Umbilical cord (tissue), 2 donors: ENCODE measurements around the gene NFATC4. TPM values are rescaled to one million over a fixed set of nuclear protein-coding genes. Genes with fewer than 3 reads are reported as not detected.

ENCODE experiments used
- DNase-seq: peaks from one replicate; pipeline ENCODE4 v3.0.0-alpha.2; 2015; ENCODE audit warnings: low spot score
- total RNA-seq: library from RNA; depleted of rRNA; stranded (reverse); fragments of >200 nt; gene quantifications from one replicate; pipeline ENCODE4 v1.2.3, GENCODE V29; 2014; ENCODE audit warnings: low replicate concordance; ENCODE audit not compliant: insufficient read depth

NFATC4 gene
- total RNA-seq, 1 donor from 2014 or later: 40.0 TPM

GRCh38 chr14:24427537-24428508, 59.8 kb downstream of the NFATC4 start:
- DNase-seq: no peak

GRCh38 chr14:24428628-24429394, 60.8 kb downstream of the NFATC4 start:
- no peak for DNase-seq

Other genes starting within 250 kb of the NFATC4 start
- 3.6 TPM for gene FITM1, start 237.5 kb upstream of the NFATC4 start, total RNA-seq
- 35.4 TPM for gene PSME1, start 232.0 kb upstream of the NFATC4 start, total RNA-seq
- gene EMC9, start 226.6 kb upstream of the NFATC4 start, total RNA-seq: 25.3 TPM
- gene PSME2, start 221.6 kb upstream of the NFATC4 start, total RNA-seq: 17.1 TPM
- 22.6 TPM for gene RNF31, start 220.7 kb upstream of the NFATC4 start, total RNA-seq
- 133 TPM for gene IRF9, start 206.9 kb upstream of the NFATC4 start, total RNA-seq
- gene REC8, start 196.1 kb upstream of the NFATC4 start, total RNA-seq: 10.1 TPM
- 7.7 TPM for gene IPO4, start 179.4 kb upstream of the NFATC4 start, total RNA-seq
- 49.6 TPM for gene TM9SF1, start 172.7 kb upstream of the NFATC4 start, total RNA-seq
- gene TSSK4, start 162.5 kb upstream of the NFATC4 start, total RNA-seq: not detected
- 5.3 TPM for gene CHMP4A, start 154.7 kb upstream of the NFATC4 start, total RNA-seq
- 3.9 TPM for gene MDP1, start 152.1 kb upstream of the NFATC4 start, total RNA-seq
- 68.6 TPM for gene NEDD8, start 135.8 kb upstream of the NFATC4 start, total RNA-seq
- gene GMPR2, start 135.3 kb upstream of the NFATC4 start, total RNA-seq: 49.4 TPM
- gene TINF2, start 125.6 kb upstream of the NFATC4 start, total RNA-seq: 33.2 TPM
- gene TGM1, start 105.0 kb upstream of the NFATC4 start, total RNA-seq: 9.4 TPM
- 14.0 TPM for gene RABGGTA, start 96.6 kb upstream of the NFATC4 start, total RNA-seq
- 45.3 TPM for gene DHRS1, start 68.4 kb upstream of the NFATC4 start, total RNA-seq
- 12.5 TPM for gene NOP9, start 68.3 kb upstream of the NFATC4 start, total RNA-seq
- gene CIDEB, start 60.2 kb upstream of the NFATC4 start, total RNA-seq: 4.8 TPM
- 8.9 TPM for gene LTB4R2, start 58.0 kb upstream of the NFATC4 start, total RNA-seq
- gene LTB4R, start 56.7 kb upstream of the NFATC4 start, total RNA-seq: 1.4 TPM
- gene ADCY4, start 33.1 kb upstream of the NFATC4 start, total RNA-seq: 8.2 TPM
- gene RIPK3, start 28.2 kb upstream of the NFATC4 start, total RNA-seq: 5.3 TPM
- gene NYNRIN, start 30.8 kb downstream of the NFATC4 start, total RNA-seq: 30.8 TPM
- 4.1 TPM for gene CBLN3, start 61.5 kb downstream of the NFATC4 start, total RNA-seq
- gene KHNYN, start 61.8 kb downstream of the NFATC4 start, total RNA-seq: 80.2 TPM
- 11.1 TPM for gene SDR39U1, start 74.6 kb downstream of the NFATC4 start, total RNA-seq
- gene CMA1, start 140.1 kb downstream of the NFATC4 start, total RNA-seq: not detected
- 9.4 TPM for gene CTSG, start 208.1 kb downstream of the NFATC4 start, total RNA-seq
- not detected for gene GZMH, start 241.5 kb downstream of the NFATC4 start, total RNA-seq